ENCODE data around the gene CNTFR. TPM values are rescaled to one million over a fixed set of nuclear protein-coding genes. Genes with fewer than 3 reads are reported as not detected.

CNTFR gene
- total and polyA plus RNA-seq, 10 donors = 2.8 to 46.8 (median 15.9) TPM

- Histone ChIP-seq H3K4me1 (peaks cover 0 to 62% (median 18%) of the 10 kb centered on the region in 6 donors), H3K27ac (peak overlapping the region in 2 of 8 donors; percentile 10 to 33), H3K9me3 (peaks cover 0 to 8% (median 3%) of the 10 kb centered on the region in 8 donors), H3K36me3 (no peaks in the 10 kb centered on the region), H3K4me3 (no peak overlapping the region), H3K27me3 (replicated peaks in 1 of 7) (peaks cover 0 to 34% (median 0%) of the 10 kb centered on the region in 7 donors)
- WGBS, 5 donors = 52 to 59% (median 58%) methylated on average over 4 to 8 of the region's 8 CpGs
- intact Hi-C loops (cut with DNase I; ENCODE audit: low total_unique reads) = no loop called here
- DNase-seq = no peak
- TF ChIP-seq POLR2AphosphoS5 (IDR thresholded peaks at IDR 0.05) (peak in 1 of 3 donors; percentile 27), CTCF (IDR thresholded peaks at IDR 0.05 in 8 of 11, conservative IDR thresholded peaks at IDR 0.05 in 3 of 11) (no peak), POLR2A (IDR thresholded peaks at IDR 0.05) (no peak)
These were observed 23.2 kb downstream of the CNTFR start for GRCh38 chr9:34566322-34566721.

- TF ChIP-seq CTCF (IDR thresholded peaks at IDR 0.05 in 8 of 11, conservative IDR thresholded peaks at IDR 0.05 in 3 of 11) = no peak
- no peak for TF ChIP-seq POLR2AphosphoS5 (IDR thresholded peaks at IDR 0.05)
- TF ChIP-seq POLR2A (IDR thresholded peaks at IDR 0.05) = no peak
- H3K36me3 ChIP-seq = no peaks in the 10 kb centered on the region
- DNase-seq = no peak
- H3K9me3 ChIP-seq = peaks cover 0 to 8% (median 3%) of the 10 kb centered on the region in 8 donors
- H3K27ac ChIP-seq = peak overlapping the region in 2 of 8 donors; percentile 10 to 33
- no peak overlapping the region for H3K4me3 ChIP-seq
- WGBS, 5 donors = 49 to 63% (median 57%) methylated on average over 8 of the region's 8 CpGs
- peaks cover under 1 to 64% (median 21%) of the 10 kb centered on the region in 6 donors for H3K4me1 ChIP-seq
- peaks cover 0 to 35% (median 0%) of the 10 kb centered on the region in 7 donors for H3K27me3 ChIP-seq (replicated peaks in 1 of 7)
- intact Hi-C loops (cut with DNase I; ENCODE audit: low total_unique reads) = no loop called here
These were observed 23.7 kb downstream of the CNTFR start for GRCh38 chr9:34565856-34566255.

- TF ChIP-seq POLR2AphosphoS5 (IDR thresholded peaks at IDR 0.05) (no peak), POLR2A (IDR thresholded peaks at IDR 0.05) (no peak), CTCF (IDR thresholded peaks at IDR 0.05 in 8 of 11, conservative IDR thresholded peaks at IDR 0.05 in 3 of 11) (no peak)
- WGBS, 5 donors = 88 to 93% (median 91%) methylated on average over 11 to 16 of the region's 16 CpGs
- intact Hi-C loops (cut with DNase I; ENCODE audit: low total_unique reads) = no loop called here
- Histone ChIP-seq H3K36me3 (no peaks in the 10 kb centered on the region), H3K4me1 (peaks cover 7 to 64% (median 25%) of the 10 kb centered on the region in 6 donors), H3K27me3 (replicated peaks in 1 of 7) (peaks cover 0 to 47% (median 0%) of the 10 kb centered on the region in 7 donors), H3K27ac (peak overlapping the region in 2 of 8 donors; percentile 11 to 33), H3K4me3 (no peak overlapping the region), H3K9me3 (peaks cover 0 to 8% (median 3%) of the 10 kb centered on the region in 8 donors)
- DNase-seq = no peak
These were observed 24.9 kb downstream of the CNTFR start for GRCh38 chr9:34564617-34565016.

GRCh38 chr9:34563262-34563661 is 26.3 kb downstream of the CNTFR start:
- Histone ChIP-seq H3K4me1 (peaks cover 15 to 66% (median 34%) of the 10 kb centered on the region in 6 donors), H3K4me3 (no peak overlapping the region), H3K27ac (no peak overlapping the region), H3K36me3 (no peaks in the 10 kb centered on the region), H3K27me3 (replicated peaks in 1 of 7) (peaks cover 0 to 56% (median 0%) of the 10 kb centered on the region in 7 donors), H3K9me3 (peaks cover 0 to 8% (median 3%) of the 10 kb centered on the region in 8 donors)
- intact Hi-C loops (cut with DNase I; ENCODE audit: low total_unique reads) = no loop called here
- WGBS, 5 donors = 62 to 72% (median 64%) methylated on average over 5 of the region's 5 CpGs
- TF ChIP-seq POLR2AphosphoS5 (IDR thresholded peaks at IDR 0.05) (no peak), CTCF (IDR thresholded peaks at IDR 0.05 in 8 of 11, conservative IDR thresholded peaks at IDR 0.05 in 3 of 11) (no peak), POLR2A (IDR thresholded peaks at IDR 0.05) (no peak)
- no peak for DNase-seq
